Measurements from ENCODE around the gene SHISAL1. TPM values are rescaled to one million over a fixed set of nuclear protein-coding genes. Genes with fewer than 3 reads are reported as not detected.

SHISAL1 gene
- total and polyA plus RNA-seq, 2 donors, result 5.1 to 21.1 TPM

- Histone ChIP-seq H3K27ac (ENCODE audit: low read depth) (no peak overlapping the region), H3K4me1 (ENCODE audit: insufficient read depth) (no peaks in the 10 kb centered on the region), H3K4me3 (ENCODE audit: low read depth, low read length) (no peak overlapping the region), H3K36me3 (ENCODE audit: insufficient read depth) (no peaks in the 10 kb centered on the region)
- DNase-seq (ENCODE audit: extremely low spot score), result no peak
- WGBS, result 68% methylated on average over 6 of the region's 6 CpGs
Observed at GRCh38 chr22:44293876-44294275, 18.9 kb downstream of the SHISAL1 start.

- H3K36me3 ChIP-seq (ENCODE audit: insufficient read depth), result no peaks in the 10 kb centered on the region
- no peak overlapping the region for H3K27ac ChIP-seq (ENCODE audit: low read depth)
- 90% methylated on average over 12 of the region's 12 CpGs for WGBS
- H3K4me1 ChIP-seq (ENCODE audit: insufficient read depth), result no peaks in the 10 kb centered on the region
- DNase-seq (ENCODE audit: extremely low spot score), result no peak
- no peak overlapping the region for H3K4me3 ChIP-seq (ENCODE audit: low read depth, low read length)
Observed at GRCh38 chr22:44293034-44293433, 19.7 kb downstream of the SHISAL1 start.

GRCh38 chr22:44292521-44292920, 20.2 kb downstream of the SHISAL1 start:
- DNase-seq (ENCODE audit: extremely low spot score), result no peak
- WGBS, result 88% methylated on average over 10 of the region's 10 CpGs
- H3K4me3 ChIP-seq (ENCODE audit: low read depth, low read length), result no peak overlapping the region
- no peak overlapping the region for H3K27ac ChIP-seq (ENCODE audit: low read depth)
- no peaks in the 10 kb centered on the region for H3K4me1 ChIP-seq (ENCODE audit: insufficient read depth)
- H3K36me3 ChIP-seq (ENCODE audit: insufficient read depth), result no peaks in the 10 kb centered on the region

GRCh38 chr22:44291674-44292360, 20.9 kb downstream of the SHISAL1 start:
- WGBS, result 62% methylated on average over 21 of the region's 21 CpGs
- no peak for DNase-seq (ENCODE audit: extremely low spot score)
- no peaks in the 10 kb centered on the region for H3K36me3 ChIP-seq (ENCODE audit: insufficient read depth)
- H3K4me3 ChIP-seq (ENCODE audit: low read depth, low read length), result no peak overlapping the region
- H3K4me1 ChIP-seq (ENCODE audit: insufficient read depth), result no peaks in the 10 kb centered on the region
- H3K27ac ChIP-seq (ENCODE audit: low read depth), result no peak overlapping the region

- no peak for DNase-seq (ENCODE audit: extremely low spot score)
- Histone ChIP-seq H3K4me1 (ENCODE audit: insufficient read depth) (no peaks in the 10 kb centered on the region), H3K27ac (ENCODE audit: low read depth) (no peak overlapping the region), H3K36me3 (ENCODE audit: insufficient read depth) (no peaks in the 10 kb centered on the region), H3K4me3 (ENCODE audit: low read depth, low read length) (no peak overlapping the region)
- 78% methylated on average over 8 of the region's 8 CpGs for WGBS
Observed at GRCh38 chr22:44291265-44291664, 21.5 kb downstream of the SHISAL1 start.

- 51% methylated on average over 13 of the region's 13 CpGs for WGBS
- DNase-seq (ENCODE audit: extremely low spot score), result peak; percentile 14
- H3K36me3 ChIP-seq (ENCODE audit: insufficient read depth), result no peaks in the 10 kb centered on the region
- H3K27ac ChIP-seq (ENCODE audit: low read depth), result no peak overlapping the region
- no peak overlapping the region for H3K4me3 ChIP-seq (ENCODE audit: low read depth, low read length)
- H3K4me1 ChIP-seq (ENCODE audit: insufficient read depth), result no peaks in the 10 kb centered on the region
Observed at GRCh38 chr22:44289414-44290171, 23.2 kb downstream of the SHISAL1 start.

GRCh38 chr22:44288913-44289312, 23.8 kb downstream of the SHISAL1 start:
- 87% methylated on average over 4 of the region's 4 CpGs for WGBS
- H3K27ac ChIP-seq (ENCODE audit: low read depth), result no peak overlapping the region
- no peaks in the 10 kb centered on the region for H3K36me3 ChIP-seq (ENCODE audit: insufficient read depth)
- no peak for DNase-seq (ENCODE audit: extremely low spot score)
- no peaks in the 10 kb centered on the region for H3K4me1 ChIP-seq (ENCODE audit: insufficient read depth)
- H3K4me3 ChIP-seq (ENCODE audit: low read depth, low read length), result no peak overlapping the region

- WGBS, result 65% methylated on average over 13 of the region's 13 CpGs
Observed at GRCh38 chr22:44287741-44288140, 25.0 kb downstream of the SHISAL1 start.

GRCh38 chr22:44287121-44287693, 25.5 kb downstream of the SHISAL1 start:
- 63% methylated on average over 10 of the region's 10 CpGs for WGBS
- H3K36me3 ChIP-seq (ENCODE audit: insufficient read depth), result no peaks in the 10 kb centered on the region
- H3K4me3 ChIP-seq (ENCODE audit: low read depth, low read length), result no peak overlapping the region
- no peak for DNase-seq (ENCODE audit: extremely low spot score)
- no peak overlapping the region for H3K27ac ChIP-seq (ENCODE audit: low read depth)
- no peaks in the 10 kb centered on the region for H3K4me1 ChIP-seq (ENCODE audit: insufficient read depth)

More at GRCh38 chr22:44287741-44288140, 25.0 kb downstream of the SHISAL1 start:
- DNase-seq (ENCODE audit: extremely low spot score), result no peak
- H3K4me3 ChIP-seq (ENCODE audit: low read depth, low read length), result no peak overlapping the region
- H3K4me1 ChIP-seq (ENCODE audit: insufficient read depth), result no peaks in the 10 kb centered on the region
- H3K27ac ChIP-seq (ENCODE audit: low read depth), result no peak overlapping the region
- no peaks in the 10 kb centered on the region for H3K36me3 ChIP-seq (ENCODE audit: insufficient read depth)

- H3K36me3 ChIP-seq (ENCODE audit: insufficient read depth), result no peaks in the 10 kb centered on the region
- 82% methylated on average over 19 of the region's 19 CpGs for WGBS
- no peak overlapping the region for H3K27ac ChIP-seq (ENCODE audit: low read depth)
- no peaks in the 10 kb centered on the region for H3K4me1 ChIP-seq (ENCODE audit: insufficient read depth)
- no peak overlapping the region for H3K4me3 ChIP-seq (ENCODE audit: low read depth, low read length)
- DNase-seq (ENCODE audit: extremely low spot score), result no peak
Observed at GRCh38 chr22:44286646-44287045, 26.1 kb downstream of the SHISAL1 start.

- no peak overlapping the region for H3K4me3 ChIP-seq (ENCODE audit: low read depth, low read length)
- no peaks in the 10 kb centered on the region for H3K4me1 ChIP-seq (ENCODE audit: insufficient read depth)
- no peak overlapping the region for H3K27ac ChIP-seq (ENCODE audit: low read depth)
- 79% methylated on average over 3 of the region's 3 CpGs for WGBS
- DNase-seq (ENCODE audit: extremely low spot score), result no peak
- no peaks in the 10 kb centered on the region for H3K36me3 ChIP-seq (ENCODE audit: insufficient read depth)
Observed at GRCh38 chr22:44284711-44285110, 28.0 kb downstream of the SHISAL1 start.

GRCh38 chr22:44281768-44282637, 30.7 kb downstream of the SHISAL1 start:
- Histone ChIP-seq H3K4me3 (ENCODE audit: low read depth, low read length) (no peak overlapping the region), H3K36me3 (ENCODE audit: insufficient read depth) (no peaks in the 10 kb centered on the region), H3K27ac (ENCODE audit: low read depth) (no peak overlapping the region), H3K4me1 (ENCODE audit: insufficient read depth) (no peaks in the 10 kb centered on the region)
- no peak for DNase-seq (ENCODE audit: extremely low spot score)
- 74% methylated on average over 26 of the region's 26 CpGs for WGBS

- H3K4me1 ChIP-seq (ENCODE audit: insufficient read depth), result no peaks in the 10 kb centered on the region
- DNase-seq (ENCODE audit: extremely low spot score), result no peak
- no peak overlapping the region for H3K4me3 ChIP-seq (ENCODE audit: low read depth, low read length)
- 94% methylated on average over 9 of the region's 9 CpGs for WGBS
- H3K27ac ChIP-seq (ENCODE audit: low read depth), result no peak overlapping the region
- H3K36me3 ChIP-seq (ENCODE audit: insufficient read depth), result no peaks in the 10 kb centered on the region
Observed at GRCh38 chr22:44280665-44281188, 32.0 kb downstream of the SHISAL1 start.

Data from urinary bladder (tissue), 4 donors.